Ishikawa (cell line): ENCODE data around the gene CPVL.

Experiments used
- CEBPB ChIP-seq: IDR thresholded peaks from 2 replicates; pipeline ENCODE4 v1.6.1; 2012
- CREB1 ChIP-seq: IDR thresholded peaks from 2 replicates; pipeline ENCODE4 v1.6.1; 2012; ENCODE audit warnings: low read depth
- EGR1 ChIP-seq: IDR thresholded peaks from 2 replicates; pipeline ENCODE4 v1.6.1; 2012
- EP300 ChIP-seq: IDR thresholded peaks from 2 replicates; pipeline ENCODE4 v1.6.1; 2012; ENCODE audit warnings: borderline replicate concordance
- FOXM1 ChIP-seq: IDR thresholded peaks from 2 replicates; pipeline ENCODE4 v1.6.1; 2012; ENCODE audit warnings: low read depth, borderline replicate concordance
- MAX ChIP-seq: IDR thresholded peaks from 2 replicates; pipeline ENCODE4 v1.6.1; 2012
- NFIC ChIP-seq: IDR thresholded peaks from 2 replicates; pipeline ENCODE4 v1.6.1; 2012
- RAD21 ChIP-seq: IDR thresholded peaks from 2 replicates; pipeline ENCODE4 v1.6.1; 2012; ENCODE audit warnings: low read depth
- REST ChIP-seq: IDR thresholded peaks from 2 replicates; pipeline ENCODE4 v1.6.1; 2012; ENCODE audit warnings: low read depth, mild to moderate bottlenecking
- TAF1 ChIP-seq: IDR thresholded peaks from 2 replicates; pipeline ENCODE4 v1.6.1; 2012; ENCODE audit warnings: low read depth, mild to moderate bottlenecking
- TCF12 ChIP-seq: IDR thresholded peaks from 2 replicates; pipeline ENCODE4 v1.6.1; 2012; ENCODE audit warnings: low read depth
- TEAD4 ChIP-seq: IDR thresholded peaks from 2 replicates; pipeline ENCODE4 v1.6.1; 2012
- USF1 ChIP-seq: IDR thresholded peaks from 2 replicates; pipeline ENCODE4 v1.6.1; 2012
- YY1 ChIP-seq: IDR thresholded peaks from 2 replicates; pipeline ENCODE4 v1.6.1; 2012; ENCODE audit warnings: low read depth
- ZBTB7A ChIP-seq: IDR thresholded peaks from 2 replicates; pipeline ENCODE4 v1.6.1; 2012; ENCODE audit warnings: low read depth

CPVL gene

GRCh38 chr7:29135846-29136245 lies 10.5 kb downstream of the CPVL start:
- TF ChIP-seq MAX (no peak), CREB1 (no peak), USF1 (no peak), TAF1 (no peak), EGR1 (no peak), RAD21 (no peak), REST (no peak), YY1 (no peak)

- no peak for TF ChIP-seq EP300
- TF ChIP-seq TAF1, result no peak
- TF ChIP-seq TEAD4, result no peak
- no peak for TF ChIP-seq USF1
- no peak for TF ChIP-seq CEBPB
- no peak for TF ChIP-seq RAD21
- TF ChIP-seq ZBTB7A, result no peak
- no peak for TF ChIP-seq YY1
- TF ChIP-seq TCF12, result no peak
- no peak for TF ChIP-seq NFIC
- no peak for TF ChIP-seq EGR1
Measured at GRCh38 chr7:29132980-29133379, 13.4 kb downstream of the CPVL start.

- TF ChIP-seq TAF1 (no peak), EGR1 (no peak), REST (no peak), YY1 (no peak), CREB1 (no peak), USF1 (no peak), TCF12 (no peak), TEAD4 (no peak), EP300 (no peak), NFIC (no peak), FOXM1 (no peak), RAD21 (no peak), ZBTB7A (no peak), CEBPB (no peak), MAX (no peak)
Measured at GRCh38 chr7:29131678-29132077, 14.7 kb downstream of the CPVL start.

- TF ChIP-seq MAX, result no peak
- TF ChIP-seq USF1, result no peak
- no peak for TF ChIP-seq REST
- no peak for TF ChIP-seq CREB1
- no peak for TF ChIP-seq EGR1
- no peak for TF ChIP-seq NFIC
- TF ChIP-seq RAD21, result no peak
- TF ChIP-seq TEAD4, result no peak
- TF ChIP-seq TAF1, result no peak
- TF ChIP-seq CEBPB, result no peak
- TF ChIP-seq EP300, result no peak
- no peak for TF ChIP-seq FOXM1
- TF ChIP-seq ZBTB7A, result no peak
- TF ChIP-seq TCF12, result no peak
- no peak for TF ChIP-seq YY1
Measured at GRCh38 chr7:29130096-29130495, 16.2 kb downstream of the CPVL start.
